ENCODE measurements around the gene KMO. TPM values are rescaled to one million over a fixed set of nuclear protein-coding genes. Genes with fewer than 3 reads are reported as not detected.

KMO gene
- total RNA-seq, 1 donor from 2014 or later = 19.0 TPM

GRCh38 chr1:241569848-241570247 lies 37.7 kb downstream of the KMO start:
- H3K27me3 ChIP-seq = no peaks in the 10 kb centered on the region
- no peaks in the 10 kb centered on the region for H3K4me1 ChIP-seq
- no peak overlapping the region for H3K4me3 ChIP-seq
- ATAC-seq (no peak), DNase-seq (no peak)
- H3K27ac ChIP-seq = no peak overlapping the region
- no peaks in the 10 kb centered on the region for H3K36me3 ChIP-seq
- H3K9me3 ChIP-seq = no peaks in the 10 kb centered on the region
- intact Hi-C loops (cut with DNase I) = no loop called here
- no peak for TF ChIP-seq CTCF (IDR thresholded peaks at IDR 0.05)

- no peak overlapping the region for H3K4me3 ChIP-seq
- TF ChIP-seq CTCF (IDR thresholded peaks at IDR 0.05) = no peak
- no peaks in the 10 kb centered on the region for H3K9me3 ChIP-seq
- H3K27ac ChIP-seq = no peak overlapping the region
- no peaks in the 10 kb centered on the region for H3K27me3 ChIP-seq
- DNase-seq (no peak), ATAC-seq (no peak)
- intact Hi-C loops (cut with DNase I) = no loop called here
- no peaks in the 10 kb centered on the region for H3K4me1 ChIP-seq
- no peaks in the 10 kb centered on the region for H3K36me3 ChIP-seq
Observed at GRCh38 chr1:241574154-241574553, 42.0 kb downstream of the KMO start.

GRCh38 chr1:241579434-241579833 lies 47.3 kb downstream of the KMO start:
- intact Hi-C loops (cut with DNase I) = no loop called here
- Histone ChIP-seq H3K9me3 (no peaks in the 10 kb centered on the region), H3K4me1 (no peaks in the 10 kb centered on the region), H3K27me3 (no peaks in the 10 kb centered on the region), H3K4me3 (no peak overlapping the region), H3K36me3 (no peaks in the 10 kb centered on the region), H3K27ac (no peak overlapping the region)
- peak; percentile 68 for DNase-seq
- peak; percentile 98 for ATAC-seq
- TF ChIP-seq CTCF (IDR thresholded peaks at IDR 0.05) = no peak

- intact Hi-C loops (cut with DNase I) = no loop called here
Observed at GRCh38 chr1:241582921-241583321, 50.7 kb downstream of the KMO start.

GRCh38 chr1:241586905-241587512 lies 54.8 kb downstream of the KMO start:
- H3K4me3 ChIP-seq = no peak overlapping the region
- no peak for TF ChIP-seq CTCF (IDR thresholded peaks at IDR 0.05)
- no peaks in the 10 kb centered on the region for H3K27me3 ChIP-seq
- ATAC-seq = no peak
- no peaks in the 10 kb centered on the region for H3K4me1 ChIP-seq
- H3K9me3 ChIP-seq = no peaks in the 10 kb centered on the region
- H3K36me3 ChIP-seq = no peaks in the 10 kb centered on the region
- no peak for DNase-seq
- no peak overlapping the region for H3K27ac ChIP-seq
- intact Hi-C loops (cut with DNase I) = no loop called here

More at GRCh38 chr1:241582921-241583321, 50.7 kb downstream of the KMO start:
- Histone ChIP-seq H3K36me3 (no peaks in the 10 kb centered on the region), H3K27me3 (no peaks in the 10 kb centered on the region), H3K9me3 (no peaks in the 10 kb centered on the region), H3K4me3 (no peak overlapping the region), H3K4me1 (no peaks in the 10 kb centered on the region), H3K27ac (no peak overlapping the region)
- DNase-seq = no peak
- peak; percentile 57 for ATAC-seq
- no peak for TF ChIP-seq CTCF (IDR thresholded peaks at IDR 0.05)

- H3K36me3 ChIP-seq = no peaks in the 10 kb centered on the region
- H3K4me1 ChIP-seq = no peaks in the 10 kb centered on the region
- no peaks in the 10 kb centered on the region for H3K9me3 ChIP-seq
- DNase-seq (no peak), ATAC-seq (peak; percentile 45)
- intact Hi-C loops (cut with DNase I) = no loop called here
- no peak overlapping the region for H3K4me3 ChIP-seq
- no peak for TF ChIP-seq CTCF (IDR thresholded peaks at IDR 0.05)
- H3K27me3 ChIP-seq = no peaks in the 10 kb centered on the region
- H3K27ac ChIP-seq = no peak overlapping the region
Observed at GRCh38 chr1:241589521-241589920, 57.3 kb downstream of the KMO start.

Measured in upper lobe of right lung (tissue), 1 donor.